GM23248 (cell line): ENCODE results near the gene SYNE1.

ENCODE experiments used
- EZH2 ChIP-seq: fragments of 200-600 bp; sonication (generic); IDR thresholded peaks from 2 replicates; pipeline ENCODE4 v1.6.1; 2018; ENCODE audit warnings: antibody characterized with exemption, mild to moderate bottlenecking; ENCODE audit not compliant: insufficient read depth, poor library complexity, severe bottlenecking
- EZH2phosphoT487 ChIP-seq: fragments of 200-600 bp; sonication (generic); IDR thresholded peaks from 2 replicates; pipeline ENCODE4 v1.6.1; 2018; ENCODE audit warnings: antibody characterized with exemption, moderate library complexity, mild to moderate bottlenecking, low read depth; ENCODE audit not compliant: insufficient read depth

GRCh38 chr6:152458648-152459644, 178.2 kb downstream of the SYNE1 start:
- TF ChIP-seq EZH2 (no peak), EZH2phosphoT487 (no peak)
